Heart left ventricle (tissue), 16 donors: ENCODE results near the gene SIX2. TPM values are rescaled to one million over a fixed set of nuclear protein-coding genes. Genes with fewer than 3 reads are reported as not detected.

ENCODE experiments used
- ATAC-seq, 4 donors: fragments of 200-7000 bp; cut with Tn5 transposase; one replicate each; pipeline ENCODE4 v1.9.1; 2020 to 2022; ENCODE audit warnings: moderate library complexity in 4 of 4, mild to moderate bottlenecking in 3 of 4, moderate number of reproducible peaks in 1 of 4
- DNase-seq, 5 donors: peaks; one replicate each; pipeline ENCODE4 v3.0.0-alpha.2; 2020
- H3K27ac ChIP-seq, 12 donors: fragments of 200-600 bp; sonication (generic) in 4 of 12; one replicate each; pipeline versions ENCODE4 v1.5.0 to v1.8.0; 2016 to 2022; ENCODE audit warnings: mild to moderate bottlenecking in 2 of 12
- H3K27me3 ChIP-seq, 9 donors: fragments of 200-600 bp; sonication (generic) in 2 of 9; one replicate each; pipeline versions ENCODE4 v1.5.1 to v1.8.0; 2016 to 2022; ENCODE audit warnings: mild to moderate bottlenecking in 3 of 9
- H3K36me3 ChIP-seq, 9 donors: fragments of 200-600 bp; sonication (generic) in 2 of 9; one replicate each; pipeline versions ENCODE4 v1.5.0 to v1.8.0; 2018 to 2022; ENCODE audit warnings: mild to moderate bottlenecking in 2 of 9
- H3K4me1 ChIP-seq, 12 donors: fragments of 200-600 bp; sonication (generic) in 4 of 12; one replicate each; pipeline versions ENCODE4 v1.5.0 to v1.8.0; 2016 to 2022; ENCODE audit warnings: mild to moderate bottlenecking in 3 of 12
- H3K4me3 ChIP-seq, 12 donors: fragments of 200-600 bp; sonication (generic) in 4 of 12; one replicate each; pipeline versions ENCODE4 v1.5.0 to v1.8.0; 2017 to 2022; ENCODE audit warnings: mild to moderate bottlenecking in 9 of 12, moderate library complexity in 4 of 12
- H3K9me3 ChIP-seq, 12 donors: fragments of 200-600 bp; sonication (generic) in 4 of 12; one replicate each; pipeline versions ENCODE4 v1.5.0 to v1.8.0; 2016 to 2022; ENCODE audit warnings: mild to moderate bottlenecking in 1 of 12
- POLR2A ChIP-seq, 2 donors: fragments of 450-650 bp; IDR thresholded peaks; one replicate each; pipeline ENCODE4 v1.6.1; 2017; ENCODE audit warnings: antibody characterized with exemption in 2 of 2, mild to moderate bottlenecking in 2 of 2, moderate library complexity in 2 of 2
- WGBS, 4 donors: extraction: QIAGEN DNeasy Blood & Tissue Kit in 2 of 4; methylation state at CpG; one replicate each; pipeline versions ENCODE4 v1.1.5 to v1.1.7; 2013 to 2018; 5-methylcytosine and 5-hydroxymethylcytosine counted together
- intact Hi-C, 10 donors: fragments of 100-400 bp; cut with DNase I; formaldehyde crosslinking; loops; one replicate each; pipeline versions ENCODE4 v1.11.1 to v1.14.2; 2022
- polyA plus RNA-seq, 2 donors: library from polyadenylated mRNA; stranded (reverse); fragments of 200-250 nt; gene quantifications; one replicate each; pipeline ENCODE4 v1.2.3, GENCODE V29; 2013
- total RNA-seq, 9 donors: library from RNA; depleted of rRNA in 2 of 9; stranded (reverse); fragments of >200 nt in 2 of 9; fragmentation: NEBNext Ultra II Directional in 3 of 9; extraction: Animal tissue kit (Norgen Biotek cat#: 25700) in 3 of 9; gene quantifications; one replicate each; pipeline versions ENCODE4 v1.1.0 to v1.2.4, GENCODE V29; 2016 to 2023
- TF ChIP-seq, protein P1 (sequence below), 12 donors: fragments of 200-600 bp; sonication (generic) in 4 of 12; IDR thresholded peaks; one replicate each; pipeline versions ENCODE4 v1.5.0 to v1.8.0; 2018 to 2022; ENCODE audit warnings: antibody characterized with exemption in 12 of 12, mild to moderate bottlenecking in 5 of 12
- donor health status: ischemic (EF 13 %, LVEDD 7.1; RV severe dilation, severe dysfunction).
- donor health status: healthy with polysubstance abuse.
- donor health status: DM: no; HTN: yes; CAD: no.
- donor health status: DM: no; HTN: no; CAD: no.
- donor health status: ischemic (EF 25% LVEDD 6.9; RV normal size, moderate dysfunction).
- donor health status: ischemic (EF 25% LVEDD 5.7; RV mildly dilated, moderate dysfunction).
- donor health status: healthy.
- donor health status: DM: yes; HTN: yes; CAD: no.
- donor health status: ischemic (EF 35%, LVEDD 5.7; RV mildly dilated, moderate dysfunction).
- donor health status: nonischemic (EF 11% LVEDD 7.7; RV severe dilation, severe dysfunction).
- donor health status: DM: yes; HTN: yes; CAD: no.
- donor health status: PGD.
- donor health status: ischemic (EF 29% LVEDD 5.4; RV normal size, mild dysfunction).
- donor health status: nonischemic (EF 23%, LVEDD 6.1; RV moderate dilation, normal function).

Gene SIX2
- total and polyA plus RNA-seq, 11 donors, result 0.32 to 2.0 (median 0.99) TPM

GRCh38 chr2:45020439-45020838 is 11.2 kb upstream of the SIX2 start:
- Histone ChIP-seq H3K4me3 (no peak overlapping the region), H3K27ac (no peak overlapping the region), H3K4me1 (peaks cover 0 to 7% (median 0%) of the 10 kb centered on the region in 12 donors), H3K27me3 (peaks cover 0 to 32% (median 7%) of the 10 kb centered on the region in 9 donors), H3K9me3 (no peaks in the 10 kb centered on the region), H3K36me3 (no peaks in the 10 kb centered on the region)
- intact Hi-C loops, result no loop called here
- ATAC-seq (no peak), DNase-seq (no peak)
- no peak for TF ChIP-seq POLR2A (IDR thresholded peaks at IDR 0.05)
- TF ChIP-seq, protein P1, sequence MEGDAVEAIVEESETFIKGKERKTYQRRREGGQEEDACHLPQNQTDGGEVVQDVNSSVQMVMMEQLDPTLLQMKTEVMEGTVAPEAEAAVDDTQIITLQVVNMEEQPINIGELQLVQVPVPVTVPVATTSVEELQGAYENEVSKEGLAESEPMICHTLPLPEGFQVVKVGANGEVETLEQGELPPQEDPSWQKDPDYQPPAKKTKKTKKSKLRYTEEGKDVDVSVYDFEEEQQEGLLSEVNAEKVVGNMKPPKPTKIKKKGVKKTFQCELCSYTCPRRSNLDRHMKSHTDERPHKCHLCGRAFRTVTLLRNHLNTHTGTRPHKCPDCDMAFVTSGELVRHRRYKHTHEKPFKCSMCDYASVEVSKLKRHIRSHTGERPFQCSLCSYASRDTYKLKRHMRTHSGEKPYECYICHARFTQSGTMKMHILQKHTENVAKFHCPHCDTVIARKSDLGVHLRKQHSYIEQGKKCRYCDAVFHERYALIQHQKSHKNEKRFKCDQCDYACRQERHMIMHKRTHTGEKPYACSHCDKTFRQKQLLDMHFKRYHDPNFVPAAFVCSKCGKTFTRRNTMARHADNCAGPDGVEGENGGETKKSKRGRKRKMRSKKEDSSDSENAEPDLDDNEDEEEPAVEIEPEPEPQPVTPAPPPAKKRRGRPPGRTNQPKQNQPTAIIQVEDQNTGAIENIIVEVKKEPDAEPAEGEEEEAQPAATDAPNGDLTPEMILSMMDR (IDR thresholded peaks at IDR 0.05), result no peak
- 78 to 82% (median 80%) methylated on average over 3 of the region's 3 CpGs for WGBS, 4 donors

GRCh38 chr2:45018023-45018422 is 8.8 kb upstream of the SIX2 start:
- H3K4me1 ChIP-seq, result peaks cover 0 to 17% (median 11%) of the 10 kb centered on the region in 12 donors
- peaks cover 12 to 50% (median 22%) of the 10 kb centered on the region in 9 donors for H3K27me3 ChIP-seq
- TF ChIP-seq, protein P1 (IDR thresholded peaks at IDR 0.05), result no peak
- TF ChIP-seq POLR2A (IDR thresholded peaks at IDR 0.05), result no peak
- H3K36me3 ChIP-seq, result no peaks in the 10 kb centered on the region
- no peak overlapping the region for H3K4me3 ChIP-seq
- H3K9me3 ChIP-seq, result no peaks in the 10 kb centered on the region
- no peak overlapping the region for H3K27ac ChIP-seq
- WGBS, 4 donors, result 47 to 66% (median 54%) methylated on average over 1 of the region's 1 CpG
- DNase-seq, result no peak
- ATAC-seq, result no peak
- intact Hi-C loops, result no loop called here

DNA sequence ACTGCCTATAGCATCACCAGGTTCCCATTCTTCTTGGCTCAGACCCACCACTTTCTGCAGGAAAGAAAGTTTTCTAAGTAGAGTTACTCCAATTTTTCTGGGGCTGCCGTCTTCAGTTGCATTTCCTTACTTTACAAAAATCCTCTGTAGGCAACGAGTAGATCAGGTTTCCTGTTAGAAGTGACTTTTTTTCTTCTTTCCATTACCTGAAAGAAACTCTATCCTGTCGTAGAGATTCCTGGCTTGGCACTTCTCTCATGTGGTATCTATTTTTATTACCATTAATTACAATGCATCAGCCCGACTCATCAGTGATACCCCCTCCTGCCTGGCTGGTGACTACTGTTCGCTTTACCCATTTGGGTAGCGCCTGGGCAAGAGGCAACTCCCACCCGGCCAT is 5.6 kb upstream of the SIX2 start:
- no peaks in the 10 kb centered on the region for H3K36me3 ChIP-seq
- no peaks in the 10 kb centered on the region for H3K9me3 ChIP-seq
- H3K4me3 ChIP-seq, result no peak overlapping the region
- TF ChIP-seq POLR2A (IDR thresholded peaks at IDR 0.05), result no peak
- TF ChIP-seq, protein P1 (IDR thresholded peaks at IDR 0.05), result no peak
- DNase-seq, result no peak
- peaks cover 30 to 82% (median 47%) of the 10 kb centered on the region in 9 donors for H3K27me3 ChIP-seq
- H3K4me1 ChIP-seq, result peaks cover 0 to 37% (median 22%) of the 10 kb centered on the region in 12 donors
- 61 to 65% (median 62%) methylated on average over 7 of the region's 7 CpGs for WGBS, 4 donors
- no peak overlapping the region for H3K27ac ChIP-seq
- no peak for ATAC-seq
- intact Hi-C loops, result no loop called here

GRCh38 chr2:45014016-45014702 is 4.9 kb upstream of the SIX2 start:
- Histone ChIP-seq H3K9me3 (no peaks in the 10 kb centered on the region), H3K4me1 (peaks cover 0 to 40% (median 23%) of the 10 kb centered on the region in 12 donors), H3K27me3 (peaks cover 30 to 80% (median 48%) of the 10 kb centered on the region in 9 donors), H3K36me3 (no peaks in the 10 kb centered on the region), H3K27ac (peak overlapping the region in 5 of 12 donors; percentile 17 to 56 (median 38)), H3K4me3 (peak overlapping the region; percentile 27 to 61 (median 48))
- 2 to 5% (median 2%) methylated on average over 19 to 57 of the region's 57 CpGs for WGBS, 4 donors
- intact Hi-C loops, result no loop called here
- peak; percentile 42 to 76 (median 53) for DNase-seq
- peak in 3 of 4 donors; percentile 19 to 62 (median 27) for ATAC-seq
- TF ChIP-seq POLR2A (IDR thresholded peaks at IDR 0.05), result no peak
- TF ChIP-seq, protein P1 (IDR thresholded peaks at IDR 0.05), result peak; percentile 59 to 81 (median 66)
